CD4-positive, alpha-beta T cell treated with Interleukin-6 for 4 hours (primary cell): ENCODE results near the gene CCL4L2.
"Not testable (repeated sequence)": the region's sequence is repeated elsewhere in the genome, so short reads cannot be mapped to it uniquely, and the experiment has no call there.

ENCODE experiments used
- DNase-seq: peaks from one replicate; pipeline ENCODE4 v3.0.0-alpha.2; 2020; ENCODE audit warnings: mixed read lengths

CCL4L2 gene

DNA sequence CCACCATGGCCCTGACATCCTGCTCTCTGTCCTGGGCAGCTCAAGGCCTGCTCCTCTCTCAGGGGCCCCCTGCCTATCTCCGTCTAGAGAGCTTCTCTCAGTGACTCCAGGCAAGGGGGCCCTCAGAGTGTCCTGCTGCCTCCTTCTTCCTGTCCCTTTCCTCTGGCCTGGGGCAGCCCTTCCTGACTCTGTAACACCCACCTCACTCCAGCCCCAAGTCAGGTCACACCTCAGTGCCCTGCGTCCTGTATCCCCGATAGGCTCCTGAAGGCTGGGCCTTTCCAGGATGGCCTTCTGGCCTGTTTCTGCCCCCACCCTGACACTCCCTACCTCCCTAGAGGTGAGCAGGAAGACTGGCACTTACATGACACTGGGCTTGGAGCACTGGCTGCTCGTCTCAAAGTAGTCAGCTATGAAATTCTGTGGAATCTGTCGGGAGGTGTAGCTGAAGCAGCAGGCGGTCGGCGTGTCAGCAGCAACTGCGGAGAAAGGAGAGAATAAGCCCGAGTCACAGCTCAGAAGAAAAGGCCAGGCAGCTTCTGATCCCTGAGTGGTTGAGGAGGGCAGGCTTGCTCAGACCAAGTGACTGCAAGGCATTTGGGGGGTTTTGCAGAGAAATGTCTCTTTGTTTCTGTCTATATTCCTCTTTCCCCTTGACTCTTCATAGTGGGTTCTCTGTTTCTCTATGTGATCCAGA, 15.3 kb upstream of the CCL4L2 start:
- DNase-seq: no peak

DNA sequence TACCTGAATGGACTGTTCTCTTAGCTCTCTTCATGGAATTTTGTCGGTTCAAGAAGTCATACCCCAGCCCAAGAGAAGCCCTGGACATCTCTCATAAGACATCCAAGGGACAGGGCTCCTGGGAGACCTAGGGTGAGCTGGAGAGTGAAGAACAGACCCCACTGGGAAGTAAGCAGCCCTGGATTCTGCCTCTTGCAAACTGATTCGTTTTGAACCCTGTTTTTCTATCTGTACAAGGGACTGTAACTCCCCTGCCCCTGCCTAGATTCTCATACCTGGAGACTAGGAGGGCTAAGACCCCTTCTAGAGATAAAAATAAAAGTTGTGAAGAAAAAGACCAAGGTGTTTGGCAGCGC, 14.8 kb upstream of the CCL4L2 start:
- DNase-seq: no peak

DNA sequence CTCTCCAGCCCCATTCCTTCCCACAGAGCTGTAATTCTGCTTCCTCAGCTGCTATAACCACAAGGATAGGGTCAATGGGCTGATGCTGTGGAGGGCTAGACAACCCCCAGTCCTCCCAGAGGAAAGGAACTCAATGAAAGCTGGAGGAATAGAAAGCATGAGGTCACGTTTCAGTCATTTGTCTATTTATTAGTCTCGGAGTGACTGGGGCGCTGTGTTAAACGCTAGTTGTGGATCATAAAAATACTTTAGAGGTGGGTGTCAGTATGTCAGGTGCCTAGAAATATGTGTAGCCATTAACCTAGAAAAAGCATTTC, 13.5 kb upstream of the CCL4L2 start:
- DNase-seq: no peak

- no peak for DNase-seq
Observed at GRCh38 chr17:36198831-36199465, 11.9 kb upstream of the CCL4L2 start.

GRCh38 chr17:36201102-36201501, 9.8 kb upstream of the CCL4L2 start:
- DNase-seq: not testable (repeated sequence)

GRCh38 chr17:36201506-36201905, 9.4 kb upstream of the CCL4L2 start:
- not testable (repeated sequence) for DNase-seq

DNA sequence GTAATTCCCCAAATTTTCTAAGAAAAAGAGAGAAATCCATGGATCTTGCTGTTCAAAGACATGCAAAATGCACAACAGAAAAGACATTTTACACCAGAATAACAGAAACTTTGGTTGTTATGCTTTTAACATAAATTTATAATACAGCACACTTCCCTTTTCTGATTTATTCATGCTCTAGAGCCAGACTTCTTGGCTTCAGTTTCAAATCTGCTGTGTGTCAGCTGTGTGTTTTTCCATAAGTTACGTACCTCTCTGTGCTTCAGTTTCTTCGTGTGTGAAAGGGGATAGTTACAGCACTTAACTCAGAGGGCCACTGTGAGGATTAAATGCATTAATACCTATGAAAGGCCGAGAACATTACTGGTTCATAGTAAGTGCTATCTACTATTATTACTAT, 7.5 kb upstream of the CCL4L2 start:
- DNase-seq: no peak

DNA sequence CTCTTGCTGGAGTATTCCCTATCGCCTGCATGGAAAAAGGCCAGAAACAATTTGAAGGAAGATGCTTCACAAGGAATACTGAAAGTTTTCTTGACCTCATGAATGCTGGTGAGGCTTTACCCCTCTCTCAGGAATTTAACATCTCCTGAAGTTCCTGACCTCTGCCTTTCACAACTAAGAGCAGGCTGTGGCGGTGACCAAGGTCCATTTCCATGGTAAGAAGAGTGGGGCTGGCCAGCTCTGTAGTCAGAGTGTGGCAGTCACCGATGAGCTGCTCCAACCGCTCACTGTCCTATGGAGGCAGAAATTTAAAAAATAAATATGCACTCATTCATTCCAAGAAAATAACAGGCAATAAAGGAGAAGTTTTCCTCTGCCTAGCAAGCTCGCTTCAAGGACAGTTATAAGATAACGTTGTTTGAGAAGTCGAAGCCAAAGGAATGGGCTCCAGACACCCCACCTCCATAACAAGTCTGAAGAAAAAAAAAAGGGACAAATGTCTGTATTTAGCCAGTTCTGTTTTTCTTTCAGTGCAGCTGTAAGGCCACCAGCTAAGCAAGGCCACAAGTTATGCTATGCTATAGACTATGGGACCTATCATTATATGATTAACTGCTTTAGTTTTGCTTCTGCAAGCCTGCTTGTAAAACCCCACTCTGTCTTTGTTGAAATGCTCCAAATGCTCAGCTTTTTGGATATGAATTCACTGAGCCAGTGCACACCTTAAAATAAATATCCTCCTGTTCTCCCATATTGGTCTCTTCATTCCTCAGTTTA, 6.0 kb upstream of the CCL4L2 start:
- no peak for DNase-seq

DNA sequence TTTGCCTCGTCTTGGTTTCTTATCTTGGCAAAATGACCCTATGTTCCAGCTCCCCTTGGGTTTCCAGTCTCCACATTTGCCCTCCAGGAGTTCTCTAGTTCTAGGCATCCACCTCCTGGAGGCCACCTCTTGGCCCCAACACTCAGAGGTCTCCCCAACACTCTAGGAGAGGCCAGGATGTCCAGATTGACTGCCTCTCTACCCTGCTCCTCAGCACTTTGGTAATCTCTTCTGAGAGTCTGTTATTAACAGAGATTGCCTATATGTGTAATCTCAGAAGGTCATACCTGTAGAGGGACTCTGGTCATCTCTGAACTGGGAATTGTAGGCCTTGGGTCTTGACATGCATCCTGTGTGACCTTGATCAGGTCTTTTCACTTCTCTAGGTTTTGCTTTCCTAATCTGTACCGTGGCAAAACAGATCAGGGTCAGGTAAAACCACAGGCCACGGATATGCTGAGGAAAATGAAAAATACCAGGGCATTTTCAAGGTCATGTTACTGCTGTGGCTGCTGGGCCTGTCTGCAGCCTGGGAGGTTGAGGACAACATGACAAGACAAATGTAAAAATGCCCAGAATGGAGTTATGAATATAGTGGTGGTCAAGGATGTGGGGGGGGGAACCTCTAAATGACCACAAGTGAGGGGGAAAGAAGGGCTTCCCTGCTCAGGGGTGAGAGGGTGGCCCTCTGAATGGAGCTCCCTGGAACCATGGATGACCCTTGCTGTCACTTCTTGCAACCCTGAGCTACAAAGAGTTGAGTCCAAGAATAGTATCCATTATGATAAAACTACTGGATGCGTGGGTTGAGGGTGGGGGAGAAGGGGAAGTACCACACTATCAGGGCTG, 5.0 kb upstream of the CCL4L2 start:
- DNase-seq: no peak

GRCh38 chr17:36206486-36206821, 4.4 kb upstream of the CCL4L2 start:
- DNase-seq: not testable (repeated sequence)

DNA sequence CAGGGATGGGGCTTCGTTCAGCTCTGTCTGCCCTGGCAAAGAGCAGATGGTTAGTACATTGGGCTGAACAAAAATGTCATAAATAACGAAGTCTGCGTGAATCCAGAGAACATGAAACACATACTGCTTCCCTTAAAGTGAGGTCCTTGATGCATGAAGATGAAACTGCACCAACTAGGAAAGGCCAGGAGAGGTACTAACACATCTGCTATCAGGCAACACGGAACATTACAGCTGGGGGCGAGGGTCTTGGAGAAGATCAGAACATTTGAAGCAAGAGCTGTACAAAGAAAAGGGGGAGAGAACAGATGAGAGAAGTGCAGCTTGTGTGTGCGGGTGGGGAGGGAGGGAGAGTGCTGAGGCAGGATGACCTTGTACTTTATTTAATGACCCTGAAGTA, 3.5 kb upstream of the CCL4L2 start:
- DNase-seq: not testable (repeated sequence)

- no peak for DNase-seq
Observed at GRCh38 chr17:36209575-36209974, 1.3 kb upstream of the CCL4L2 start.

- DNase-seq: not testable (repeated sequence)
Observed at GRCh38 chr17:36211484-36212271, 815 bp downstream of the CCL4L2 start.

DNA sequence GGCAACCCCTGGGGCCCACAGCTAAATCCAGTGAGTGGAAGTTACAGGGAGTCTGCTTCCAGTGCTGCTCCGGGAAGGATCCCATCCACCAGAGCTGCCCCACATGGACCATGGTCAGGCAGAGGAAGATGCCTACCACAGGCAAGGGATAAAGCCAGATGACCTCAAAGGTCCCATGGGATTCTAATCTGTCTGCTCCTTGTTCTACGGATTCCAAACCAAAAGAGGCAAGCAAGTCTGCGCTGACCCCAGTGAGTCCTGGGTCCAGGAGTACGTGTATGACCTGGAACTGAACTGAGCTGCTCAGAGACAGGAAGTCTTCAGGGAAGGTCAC, 1.4 kb downstream of the CCL4L2 start:
- no peak for DNase-seq

DNA sequence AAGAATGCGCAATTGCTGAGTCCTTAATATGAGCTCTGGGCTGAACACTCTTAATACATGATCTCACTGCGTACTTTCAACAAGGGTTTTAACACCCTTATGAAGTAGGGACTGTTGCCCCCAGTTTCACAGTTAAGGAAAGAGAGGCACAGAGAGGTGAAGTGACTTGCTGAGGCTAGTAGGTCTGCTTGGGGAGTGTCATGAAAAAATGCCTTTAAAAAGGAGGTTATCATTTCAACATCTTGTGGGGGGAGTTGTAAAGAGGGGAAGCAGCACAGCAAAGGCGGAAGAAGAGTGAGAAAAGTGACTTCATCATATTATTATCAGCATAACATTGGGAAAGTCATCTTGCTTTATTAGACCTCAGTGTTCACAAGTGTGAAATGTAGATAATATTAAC, 2.1 kb downstream of the CCL4L2 start:
- DNase-seq: no peak

- DNase-seq: no peak
Observed at GRCh38 chr17:36213695-36214094, 2.8 kb downstream of the CCL4L2 start.

DNA sequence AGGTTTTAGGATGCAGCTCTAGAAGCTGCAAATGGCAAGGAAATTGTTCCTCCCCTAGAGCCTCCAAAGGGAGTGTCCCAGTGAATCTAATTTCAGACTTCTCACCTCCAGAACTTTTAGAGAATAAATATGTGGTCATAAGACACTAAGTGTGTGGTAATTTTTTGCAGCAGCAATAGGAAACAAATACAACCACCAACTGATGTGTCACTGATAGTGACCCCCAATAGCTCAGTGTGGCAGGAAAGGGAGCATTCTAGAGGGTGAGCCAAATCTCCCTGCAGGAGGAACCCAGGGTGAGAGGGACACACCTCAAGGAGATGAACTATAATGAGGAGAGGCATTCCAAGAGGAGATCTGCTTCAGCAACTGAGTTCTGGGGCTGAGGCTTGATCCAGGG, 4.1 kb downstream of the CCL4L2 start:
- DNase-seq: no peak

- not testable (repeated sequence) for DNase-seq
Observed at GRCh38 chr17:36215406-36216308, 4.8 kb downstream of the CCL4L2 start.

DNA sequence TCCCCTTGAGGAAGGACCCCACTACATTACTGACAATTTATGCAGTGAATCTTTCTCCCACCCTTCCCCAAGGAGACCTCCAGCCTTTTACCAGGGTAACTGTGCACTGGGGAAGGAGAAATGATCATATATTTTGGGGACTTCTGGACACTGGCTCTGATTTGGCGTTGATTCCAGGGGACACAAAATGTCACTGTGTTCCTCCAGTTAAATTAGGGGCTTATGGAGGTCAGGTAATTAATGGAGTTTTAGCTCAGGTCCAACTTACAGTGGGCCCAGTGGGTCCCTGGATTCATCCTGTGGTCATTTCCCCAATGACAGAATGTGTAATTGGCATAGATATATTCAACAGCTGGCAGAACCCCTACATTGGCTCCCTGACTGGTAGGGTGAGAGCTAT, 8.7 kb downstream of the CCL4L2 start:
- DNase-seq: not testable (repeated sequence)

- DNase-seq: not testable (repeated sequence)
Observed at GRCh38 chr17:36220737-36221580, 10.1 kb downstream of the CCL4L2 start.
